Measurements from ENCODE around the gene LBX1.

DNA sequence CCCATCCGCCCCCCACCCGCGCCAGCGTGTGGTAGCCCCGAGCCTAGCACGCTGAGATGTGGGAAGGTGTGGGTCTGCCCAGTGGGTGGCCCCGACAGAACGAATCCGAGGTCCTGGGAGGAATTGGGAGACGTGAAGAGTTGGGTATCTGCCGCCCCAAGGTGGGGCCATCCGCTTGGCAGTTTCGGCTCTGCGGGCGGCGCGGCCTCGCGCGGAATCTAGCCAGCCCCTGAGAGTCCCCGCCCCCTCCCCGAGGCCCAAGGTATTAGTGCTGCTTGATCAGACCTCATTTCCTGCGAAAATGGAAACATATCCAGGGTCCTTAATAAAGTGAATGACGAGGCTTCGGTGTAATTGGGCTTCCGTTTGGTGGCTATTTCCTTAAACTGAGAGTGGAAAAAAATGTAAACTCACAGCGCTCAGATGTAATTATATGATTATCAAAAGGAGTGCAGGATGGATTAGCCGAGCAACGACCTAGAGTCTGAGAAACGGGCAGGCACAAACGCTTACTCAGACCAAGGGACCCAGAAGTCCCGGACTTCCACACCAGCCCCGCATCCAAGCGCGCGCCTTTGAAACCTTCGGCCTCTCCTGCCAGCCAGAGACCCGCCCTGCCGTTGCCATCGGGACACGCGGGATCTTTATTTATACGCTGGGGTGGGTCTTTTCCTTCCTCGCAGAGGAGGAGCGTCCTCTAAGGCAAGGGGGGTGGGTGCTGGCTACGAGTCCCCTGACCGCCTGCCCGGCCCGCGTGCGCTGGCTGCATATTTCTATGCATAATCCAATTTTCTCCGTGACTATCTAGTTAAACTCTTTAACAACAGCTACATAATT, 12.8 kb downstream of the LBX1 start:
- TF ChIP-seq, protein P1, sequence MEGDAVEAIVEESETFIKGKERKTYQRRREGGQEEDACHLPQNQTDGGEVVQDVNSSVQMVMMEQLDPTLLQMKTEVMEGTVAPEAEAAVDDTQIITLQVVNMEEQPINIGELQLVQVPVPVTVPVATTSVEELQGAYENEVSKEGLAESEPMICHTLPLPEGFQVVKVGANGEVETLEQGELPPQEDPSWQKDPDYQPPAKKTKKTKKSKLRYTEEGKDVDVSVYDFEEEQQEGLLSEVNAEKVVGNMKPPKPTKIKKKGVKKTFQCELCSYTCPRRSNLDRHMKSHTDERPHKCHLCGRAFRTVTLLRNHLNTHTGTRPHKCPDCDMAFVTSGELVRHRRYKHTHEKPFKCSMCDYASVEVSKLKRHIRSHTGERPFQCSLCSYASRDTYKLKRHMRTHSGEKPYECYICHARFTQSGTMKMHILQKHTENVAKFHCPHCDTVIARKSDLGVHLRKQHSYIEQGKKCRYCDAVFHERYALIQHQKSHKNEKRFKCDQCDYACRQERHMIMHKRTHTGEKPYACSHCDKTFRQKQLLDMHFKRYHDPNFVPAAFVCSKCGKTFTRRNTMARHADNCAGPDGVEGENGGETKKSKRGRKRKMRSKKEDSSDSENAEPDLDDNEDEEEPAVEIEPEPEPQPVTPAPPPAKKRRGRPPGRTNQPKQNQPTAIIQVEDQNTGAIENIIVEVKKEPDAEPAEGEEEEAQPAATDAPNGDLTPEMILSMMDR (IDR thresholded peaks at IDR 0.05) = no peak
- TF ChIP-seq ZFX (IDR thresholded peaks at IDR 0.05; ENCODE audit: borderline replicate concordance) = no peak
